Right lobe of liver (tissue), 6 donors: ENCODE measurements around the gene TMEM132D. TPM values are rescaled to one million over a fixed set of nuclear protein-coding genes. Genes with fewer than 3 reads are reported as not detected.
"Not testable (repeated sequence)": the region's sequence is repeated elsewhere in the genome, so short reads cannot be mapped to it uniquely, and the experiment has no call there.

Experiments used
- ATAC-seq, 4 donors: fragments of 200-7000 bp; cut with Tn5 transposase; one replicate each; pipeline ENCODE4 v1.9.1; 2020; ENCODE audit warnings: mild to moderate bottlenecking in 4 of 4, moderate library complexity in 4 of 4
- DNase-seq, 3 donors: peaks; one replicate each; pipeline ENCODE4 v3.0.0-alpha.2; 2020
- H3K27ac ChIP-seq, 3 donors: fragments of 200-600 bp; one replicate each; pipeline ENCODE4 v1.8.0; 2022
- H3K27me3 ChIP-seq, 2 donors: fragments of 200-600 bp; one replicate each; pipeline ENCODE4 v1.8.0; 2022
- H3K36me3 ChIP-seq, 4 donors: fragments of 200-600 bp; sonication (generic) in 1 of 4; one replicate each; pipeline versions ENCODE4 v1.5.1 to v1.8.0; 2017 to 2022; ENCODE audit warnings: control low read depth in 1 of 4
- H3K4me1 ChIP-seq, 4 donors: fragments of 200-600 bp; sonication (generic) in 1 of 4; one replicate each; pipeline versions ENCODE4 v1.5.1 to v1.8.0; 2017 to 2022; ENCODE audit warnings: control low read depth in 1 of 4
- H3K4me3 ChIP-seq, 3 donors: fragments of 200-600 bp; one replicate each; pipeline ENCODE4 v1.8.0; 2022
- H3K9me3 ChIP-seq, 4 donors: fragments of 200-600 bp; sonication (generic) in 1 of 4; one replicate each; pipeline versions ENCODE4 v1.5.1 to v1.8.0; 2017 to 2022; ENCODE audit warnings: control low read depth in 1 of 4
- CTCF ChIP-seq, 4 donors: fragments of 200-600 bp in 3 of 4; fragments of 450-650 bp in 1 of 4; IDR thresholded peaks; one replicate each; pipeline versions ENCODE4 v1.5.1 to v1.8.0; 2016 to 2022; ENCODE audit warnings: antibody characterized with exemption in 4 of 4, mild to moderate bottlenecking in 2 of 4
- POLR2A ChIP-seq: fragments of 450-650 bp; IDR thresholded peaks from one replicate; pipeline ENCODE4 v1.6.1; 2017; ENCODE audit warnings: antibody characterized with exemption, mild to moderate bottlenecking
- WGBS: methylation state at CpG from one replicate; pipeline ENCODE4 v1.1.6; 2018; ENCODE audit warnings: low coverage, low lambda C conversion rate; ENCODE audit not compliant: insufficient coverage; ENCODE audit errors: missing lambda C conversion rate; 5-methylcytosine and 5-hydroxymethylcytosine counted together
- intact Hi-C, 2 donors: fragments of 100-400 bp; cut with DNase I; formaldehyde crosslinking; loops; one replicate each; pipeline versions ENCODE4 v1.11.2 to v1.14.1; 2022
- total RNA-seq, 6 experiments: library from RNA; depleted of rRNA in 2 of 6; stranded (reverse); fragments of >200 nt in 2 of 6; fragmentation: NEBNext Ultra II Directional in 3 of 6; extraction: Animal tissue kit (Norgen Biotek cat#: 25700) in 3 of 6; gene quantifications; one replicate each; pipeline versions ENCODE4 v1.1.0 to v1.2.4, GENCODE V29; 2016 to 2023
- donor health status: DM: no; HTN: yes; CAD: no.
- donor health status: DM: no; HTN: no; CAD: no.
- donor health status: DM: no; HTN: no; CAD: no.
- donor health status: DM: no; HTN: yes; CAD: no.
- donor health status: DM: no; HTN: yes; CAD: no.

Gene TMEM132D
- total RNA-seq, 6 experiments from 2014 or later: 0.10 to 0.35 (median 0.33) TPM; not detected in 3

GRCh38 chr12:129049917-129050316 lies 853.9 kb downstream of the TMEM132D start:
- Histone ChIP-seq H3K36me3 (no peaks in the 10 kb centered on the region), H3K4me3 (no peak overlapping the region), H3K4me1 (no peaks in the 10 kb centered on the region), H3K27me3 (no peaks in the 10 kb centered on the region), H3K27ac (no peak overlapping the region), H3K9me3 (no peaks in the 10 kb centered on the region)
- TF ChIP-seq CTCF (IDR thresholded peaks at IDR 0.05) (no peak), POLR2A (no peak)
- ATAC-seq: no peak
- DNase-seq: no peak
- WGBS: 33% methylated on average over 1 of the region's 1 CpG
- intact Hi-C loops: no loop called here

GRCh38 chr12:129043334-129043733 lies 860.5 kb downstream of the TMEM132D start:
- DNase-seq, H3K4me1 ChIP-seq, ATAC-seq, H3K27me3 ChIP-seq, intact Hi-C loops, H3K27ac ChIP-seq, H3K36me3 ChIP-seq, H3K9me3 ChIP-seq, H3K4me3 ChIP-seq: not testable (repeated sequence)
- WGBS: 53% methylated on average over 2 of the region's 11 CpGs

DNA sequence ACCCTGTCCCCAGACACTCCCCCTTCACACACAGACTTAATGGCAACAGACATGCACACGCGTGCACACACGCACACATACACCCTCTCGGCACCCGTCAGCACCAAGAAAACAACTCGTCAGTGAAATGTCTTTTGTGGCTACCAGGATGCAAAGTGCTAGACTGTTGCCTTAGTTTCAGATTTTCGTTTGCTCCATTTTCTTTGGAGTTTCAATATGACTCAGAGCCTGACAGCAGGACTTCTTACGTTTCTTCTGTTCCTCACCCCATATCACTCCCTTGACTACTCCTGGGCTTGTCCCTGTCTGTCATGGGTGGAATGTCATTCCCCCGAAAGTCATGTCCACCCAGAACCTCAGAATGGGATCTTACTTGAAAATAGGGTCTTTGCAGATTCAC lies 867.7 kb downstream of the TMEM132D start:
- no peak overlapping the region for H3K4me3 ChIP-seq
- DNase-seq: no peak
- TF ChIP-seq POLR2A (no peak), CTCF (IDR thresholded peaks at IDR 0.05) (no peak)
- 64% methylated on average over 7 of the region's 9 CpGs for WGBS
- no peaks in the 10 kb centered on the region for H3K27me3 ChIP-seq
- H3K9me3 ChIP-seq: no peaks in the 10 kb centered on the region
- H3K4me1 ChIP-seq: no peaks in the 10 kb centered on the region
- H3K27ac ChIP-seq: no peak overlapping the region
- intact Hi-C loops: no loop called here
- no peak for ATAC-seq
- no peaks in the 10 kb centered on the region for H3K36me3 ChIP-seq

- no peak for ATAC-seq
- H3K27me3 ChIP-seq: no peaks in the 10 kb centered on the region
- no peaks in the 10 kb centered on the region for H3K36me3 ChIP-seq
- no peak overlapping the region for H3K4me3 ChIP-seq
- intact Hi-C loops: no loop called here
- no peaks in the 10 kb centered on the region for H3K4me1 ChIP-seq
- no peaks in the 10 kb centered on the region for H3K9me3 ChIP-seq
- TF ChIP-seq CTCF (IDR thresholded peaks at IDR 0.05) (no peak), POLR2A (no peak)
- H3K27ac ChIP-seq: no peak overlapping the region
- WGBS: 77% methylated on average over 12 of the region's 15 CpGs
- no peak for DNase-seq
These were observed 869.1 kb downstream of the TMEM132D start for GRCh38 chr12:129034558-129035289.

GRCh38 chr12:129028844-129029243 lies 875.0 kb downstream of the TMEM132D start:
- ATAC-seq: no peak

More at GRCh38 chr12:129028844-129029243, 875.0 kb downstream of the TMEM132D start:
- Histone ChIP-seq H3K27ac (no peak overlapping the region), H3K4me3 (no peak overlapping the region), H3K27me3 (no peaks in the 10 kb centered on the region), H3K9me3 (no peaks in the 10 kb centered on the region), H3K36me3 (no peaks in the 10 kb centered on the region), H3K4me1 (no peaks in the 10 kb centered on the region)
- intact Hi-C loops: no loop called here
- DNase-seq: no peak
- 64% methylated on average over 15 of the region's 16 CpGs for WGBS
- no peak for TF ChIP-seq CTCF (IDR thresholded peaks at IDR 0.05)
- TF ChIP-seq POLR2A: no peak
